Measurements from ENCODE around the gene VKORC1. TPM values are rescaled to one million over a fixed set of nuclear protein-coding genes. Genes with fewer than 3 reads are reported as not detected.
A peak's percentile ranks its signal among the peaks of the same experiment; 100 is the strongest.

VKORC1 gene
- total RNA-seq, 1 donor from 2014 or later, result 101 TPM

DNA sequence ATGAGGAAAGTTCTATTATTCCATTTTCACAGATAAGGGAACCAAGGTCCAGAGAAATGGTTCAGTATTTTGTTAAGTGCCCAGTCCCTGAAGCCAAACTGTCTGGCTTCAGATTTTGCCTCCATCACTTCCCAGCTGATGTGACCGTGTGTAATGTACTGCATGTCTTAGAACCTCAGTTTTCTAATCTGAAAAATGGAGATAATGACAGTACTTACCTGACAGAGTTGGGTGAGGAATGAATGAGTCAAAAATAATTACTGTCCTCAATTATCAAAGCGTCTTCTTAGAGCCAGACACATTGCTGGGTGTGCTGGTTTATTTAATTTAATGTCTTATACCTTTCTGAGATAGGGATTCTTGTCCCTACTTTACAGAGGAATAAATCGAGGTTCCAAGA is 27.3 kb downstream of the VKORC1 start:
- DNase-seq (ENCODE audit: low spot score) (no peak), ATAC-seq (no peak)

DNA sequence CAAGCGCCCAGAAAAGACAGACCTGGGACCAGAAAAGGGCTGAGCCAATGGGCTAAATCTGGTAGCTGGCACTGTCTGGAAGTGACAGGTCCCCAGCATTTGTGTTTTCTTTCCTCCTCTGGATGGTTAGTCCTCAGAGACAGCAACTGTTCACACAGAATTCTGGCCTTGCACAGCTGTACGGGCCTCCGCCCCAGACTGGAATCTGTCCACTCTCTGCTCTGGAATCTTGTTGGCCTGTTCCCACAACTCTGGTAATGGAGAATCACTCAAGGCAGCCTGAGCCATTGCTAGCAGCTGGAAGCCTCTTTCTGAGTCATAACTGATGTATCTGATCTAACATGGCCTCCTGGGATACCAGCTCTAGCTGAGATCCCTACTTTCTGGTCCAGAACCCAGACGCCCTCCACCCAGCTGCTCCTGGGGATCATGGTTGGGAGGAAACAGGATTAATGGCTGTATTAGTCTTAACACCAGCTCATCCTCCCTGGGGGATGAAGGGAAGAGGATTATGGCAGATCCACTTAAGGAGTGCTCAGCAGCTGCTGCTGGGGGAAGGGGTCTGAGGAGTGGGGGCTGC is 29.6 kb downstream of the VKORC1 start:
- DNase-seq (ENCODE audit: low spot score) (no peak), ATAC-seq (no peak)

DNA sequence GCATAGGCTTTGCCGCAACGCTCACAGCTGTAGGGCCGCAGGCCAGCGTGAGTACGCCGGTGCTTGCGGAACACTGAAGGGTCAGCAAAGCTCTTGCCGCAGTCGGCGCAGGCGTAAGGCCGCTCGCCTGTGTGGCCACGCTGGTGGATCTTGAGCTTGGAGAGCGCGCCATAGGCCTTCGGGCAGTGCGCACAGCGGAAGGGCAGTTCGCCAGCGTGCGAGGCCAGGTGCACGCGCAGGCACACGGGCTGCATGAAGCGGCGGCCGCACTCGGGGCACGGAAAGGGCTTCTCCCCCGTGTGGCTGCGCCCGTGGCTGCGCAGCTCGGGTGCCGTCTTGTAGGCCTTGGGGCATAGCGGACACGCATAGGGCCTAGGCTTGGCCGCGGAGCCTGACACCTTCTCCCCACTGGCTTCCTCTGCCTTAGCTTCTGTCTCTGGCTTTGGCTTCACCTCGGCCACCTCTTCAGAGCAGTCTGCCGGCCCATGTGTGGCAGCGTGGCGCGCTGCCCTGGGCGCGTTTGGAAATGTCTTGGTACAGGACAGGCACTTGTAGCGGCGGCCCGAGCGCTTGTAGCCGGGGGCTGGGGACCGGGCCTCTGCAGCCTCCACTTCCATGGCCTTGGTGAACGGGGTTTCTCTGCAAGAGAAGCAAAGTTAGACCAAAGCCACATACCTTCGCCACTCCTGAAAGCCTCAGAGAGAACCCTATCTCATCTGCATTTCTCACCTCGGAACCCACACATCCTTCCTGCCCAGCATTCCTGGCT is 30.6 kb downstream of the VKORC1 start:
- ATAC-seq (peak; percentile 20), DNase-seq (ENCODE audit: low spot score) (no peak)

DNA sequence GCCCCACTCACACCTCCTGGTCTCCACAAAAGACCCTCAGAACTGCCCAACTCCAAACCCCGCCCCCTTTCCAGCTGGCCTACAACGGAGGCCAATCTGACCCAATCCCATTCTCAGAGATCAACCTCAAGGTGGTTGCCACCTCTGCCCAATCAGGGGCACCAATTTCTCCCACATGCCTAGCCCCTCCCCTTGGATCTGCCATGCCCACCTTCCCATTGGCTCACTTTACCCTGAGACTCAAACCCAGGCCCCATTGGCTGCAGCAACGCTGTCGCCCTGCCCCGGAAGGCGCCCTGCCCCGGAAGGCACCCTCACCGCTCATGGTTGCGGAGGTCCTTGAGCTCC is 31.1 kb downstream of the VKORC1 start:
- no peak for ATAC-seq
- no peak for DNase-seq (ENCODE audit: low spot score)

DNA sequence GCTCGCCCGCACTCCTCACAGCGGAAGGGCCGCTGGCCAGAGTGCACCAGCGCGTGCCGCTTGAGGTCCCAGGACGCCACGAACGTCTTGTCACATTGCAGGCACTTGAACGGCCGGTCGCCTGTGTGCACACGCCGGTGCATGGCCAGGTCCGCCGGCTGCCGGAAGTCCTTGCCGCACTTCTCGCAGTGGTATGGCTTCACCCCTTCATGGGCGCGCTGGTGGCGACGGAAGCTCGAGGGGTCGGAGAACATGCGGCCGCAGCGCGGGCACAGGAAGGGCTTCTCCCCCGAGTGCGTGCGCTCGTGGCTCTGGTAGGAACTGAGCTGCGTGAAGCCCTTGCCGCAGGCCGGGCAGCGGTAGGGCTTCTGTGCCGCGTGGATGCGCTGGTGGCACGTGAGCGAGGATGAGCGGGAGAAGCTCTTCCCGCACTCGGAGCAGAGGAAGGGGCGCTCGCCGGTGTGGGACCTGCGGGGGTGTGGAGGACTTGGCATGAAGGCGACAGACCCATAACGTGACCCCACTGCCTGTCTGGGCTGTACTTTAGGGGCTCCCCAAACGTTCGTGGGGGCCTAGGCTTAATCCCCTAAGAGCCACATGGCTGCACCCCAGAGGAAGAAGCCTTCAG is 32.7 kb downstream of the VKORC1 start:
- DNase-seq (ENCODE audit: low spot score), result no peak
- no peak for ATAC-seq

DNA sequence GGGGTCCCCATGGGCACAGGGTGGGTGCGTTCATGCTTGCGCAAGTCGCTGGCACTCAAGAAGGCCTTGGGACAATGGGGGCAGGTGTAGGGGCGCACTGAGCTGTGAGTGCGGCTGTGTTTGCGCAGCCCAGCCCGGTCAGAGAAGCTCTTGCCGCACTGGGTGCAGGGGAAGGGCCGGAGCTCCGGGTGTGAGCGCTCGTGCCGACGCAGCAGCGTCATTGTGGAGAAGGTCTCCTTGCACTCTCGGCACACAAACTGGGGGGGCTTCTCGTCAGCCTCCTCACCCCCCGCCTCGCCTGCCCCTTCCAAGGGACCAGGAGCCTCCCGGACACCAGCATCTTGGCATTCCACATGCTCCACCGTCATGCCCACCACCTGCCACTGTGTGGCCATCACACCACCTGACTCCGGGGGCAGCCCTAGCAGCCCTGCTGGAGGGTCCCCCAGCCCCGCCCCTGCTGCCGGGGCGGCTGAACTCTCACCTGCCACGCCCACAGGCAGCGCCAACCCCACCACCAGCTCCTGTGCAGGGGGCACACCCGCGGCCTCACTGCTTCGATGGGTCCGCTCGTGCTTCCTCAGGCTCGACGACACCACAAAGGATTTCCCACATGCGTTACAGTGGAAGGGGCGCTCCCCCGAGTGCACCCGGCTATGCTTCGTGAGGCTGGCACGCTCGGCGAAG is 33.3 kb downstream of the VKORC1 start:
- no peak for DNase-seq (ENCODE audit: low spot score)
- ATAC-seq, result no peak

DNA sequence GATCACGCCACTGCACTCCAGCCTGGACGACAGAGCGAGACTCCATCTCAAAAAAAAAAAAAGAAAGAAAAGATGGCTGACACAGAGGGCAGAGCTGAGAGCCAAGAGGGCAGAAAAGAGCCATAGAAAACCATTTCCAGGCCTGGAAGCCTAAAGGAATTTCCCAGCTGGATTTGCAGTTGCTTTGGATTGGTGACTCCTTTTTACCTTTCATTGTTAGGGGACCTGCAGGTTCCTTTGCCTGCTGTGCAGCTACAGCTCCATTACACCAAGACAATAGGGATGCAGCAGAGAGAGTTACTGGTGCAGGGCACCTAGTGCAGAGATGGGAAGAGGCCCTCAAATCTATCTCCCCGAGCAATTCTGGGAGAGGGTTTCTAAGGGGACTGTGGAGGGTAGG is 39.0 kb downstream of the VKORC1 start:
- ATAC-seq (no peak), DNase-seq (ENCODE audit: low spot score) (no peak)

DNA sequence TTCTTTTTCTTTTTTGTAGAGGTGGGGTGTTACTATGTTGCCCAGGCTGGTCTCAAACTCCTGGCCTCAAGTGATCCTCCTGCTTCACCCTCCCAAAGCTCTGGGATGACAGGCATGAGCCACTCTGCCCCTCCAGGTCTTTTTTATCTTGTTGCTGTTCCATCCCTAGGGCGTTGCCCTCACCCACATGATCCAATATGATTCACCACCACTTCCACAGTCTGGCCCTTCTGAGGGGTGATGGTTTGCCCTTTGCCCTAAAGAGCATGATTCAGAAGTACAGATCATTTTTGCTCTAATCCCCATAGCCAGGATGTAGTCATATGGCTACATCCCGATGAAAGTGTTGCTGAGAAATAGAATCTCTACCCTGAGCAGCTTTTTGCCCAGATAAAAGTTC is 42.5 kb downstream of the VKORC1 start:
- ATAC-seq (peak; percentile 39), DNase-seq (ENCODE audit: low spot score) (no peak)

DNA sequence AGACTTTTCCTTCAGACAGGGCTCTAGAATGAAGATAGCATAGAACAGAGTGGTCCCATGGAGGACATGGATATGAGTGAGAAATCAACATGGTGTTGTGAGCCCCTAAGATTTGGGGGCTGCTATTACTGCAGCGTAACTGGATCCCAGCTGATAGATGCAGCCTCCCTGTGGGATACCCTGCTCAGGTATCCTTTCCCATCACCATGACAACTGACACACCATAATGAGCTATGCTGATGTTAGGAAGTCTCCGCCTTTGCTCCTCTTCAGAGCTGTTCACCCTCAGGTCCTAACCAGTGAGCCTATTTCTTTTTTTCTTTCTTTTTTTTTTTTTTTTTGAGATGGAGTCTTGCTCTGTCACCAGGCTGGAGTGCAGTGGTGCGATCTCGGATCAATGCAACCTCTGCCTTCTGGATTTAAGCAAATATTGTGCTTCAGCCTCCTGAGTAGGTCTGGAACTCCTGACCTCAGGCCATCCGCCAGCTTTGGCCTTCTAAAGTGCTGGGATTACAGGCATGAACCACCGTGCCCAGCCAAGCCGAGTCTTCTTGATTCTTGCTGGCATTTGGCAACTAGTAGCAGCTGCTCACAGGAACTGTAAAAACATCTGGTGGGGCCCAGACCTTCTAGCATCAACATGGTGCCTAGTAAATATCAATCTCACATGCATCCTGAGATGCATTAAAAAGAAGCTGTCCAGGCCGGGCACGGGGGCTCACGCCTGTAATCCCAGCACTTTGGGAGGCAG is 44.1 kb downstream of the VKORC1 start:
- ATAC-seq, result no peak
- DNase-seq (ENCODE audit: low spot score), result no peak

DNA sequence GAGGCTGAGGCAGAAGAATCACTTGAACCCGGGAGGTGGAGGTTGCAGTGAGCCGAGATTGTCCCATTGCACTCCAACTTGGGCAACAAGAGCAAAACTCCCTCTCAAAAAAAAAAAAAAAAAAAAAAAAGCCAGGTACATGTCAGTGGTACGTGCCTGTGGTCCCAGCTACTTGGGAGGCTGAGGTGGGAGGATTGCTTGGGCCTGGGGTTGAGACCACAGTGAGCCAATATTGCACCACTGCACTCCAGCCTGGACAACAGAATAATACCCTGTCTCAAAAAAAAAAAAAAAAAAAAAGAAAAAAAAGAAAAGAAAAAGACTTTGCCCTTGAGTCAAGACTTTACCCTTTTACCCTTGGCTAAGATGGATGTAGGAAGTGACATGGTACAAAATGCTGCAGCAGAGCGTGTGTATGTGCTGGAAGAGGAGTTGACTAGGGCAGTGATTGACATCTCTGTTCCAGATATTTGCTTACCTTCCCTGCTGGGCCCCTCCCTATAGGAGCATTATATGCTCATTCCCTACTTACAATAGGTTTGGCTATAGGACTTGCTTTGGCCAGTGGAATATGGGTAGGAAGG is 50.6 kb downstream of the VKORC1 start:
- ATAC-seq, result peak; percentile 44
- DNase-seq (ENCODE audit: low spot score), result no peak

DNA sequence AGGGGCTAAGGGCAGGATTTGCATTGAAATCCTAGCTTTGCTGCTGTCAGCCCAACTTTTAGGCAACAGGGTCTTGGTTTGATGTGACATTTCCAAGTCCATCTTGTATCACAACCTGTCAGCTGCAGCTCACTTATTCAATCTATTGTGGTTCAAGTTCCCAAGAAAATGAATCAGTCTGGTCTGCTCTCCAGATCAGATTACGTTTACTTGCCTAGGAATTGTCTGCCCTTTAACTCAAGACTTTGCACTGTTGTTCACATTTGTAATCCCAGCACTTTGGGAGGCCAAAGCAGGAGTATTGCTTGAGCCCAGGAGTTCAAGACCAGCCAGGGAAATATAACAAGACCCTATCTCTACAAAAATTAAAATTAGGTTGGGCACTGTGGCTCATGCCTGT is 51.2 kb downstream of the VKORC1 start:
- DNase-seq (ENCODE audit: low spot score), result no peak
- ATAC-seq, result no peak

DNA sequence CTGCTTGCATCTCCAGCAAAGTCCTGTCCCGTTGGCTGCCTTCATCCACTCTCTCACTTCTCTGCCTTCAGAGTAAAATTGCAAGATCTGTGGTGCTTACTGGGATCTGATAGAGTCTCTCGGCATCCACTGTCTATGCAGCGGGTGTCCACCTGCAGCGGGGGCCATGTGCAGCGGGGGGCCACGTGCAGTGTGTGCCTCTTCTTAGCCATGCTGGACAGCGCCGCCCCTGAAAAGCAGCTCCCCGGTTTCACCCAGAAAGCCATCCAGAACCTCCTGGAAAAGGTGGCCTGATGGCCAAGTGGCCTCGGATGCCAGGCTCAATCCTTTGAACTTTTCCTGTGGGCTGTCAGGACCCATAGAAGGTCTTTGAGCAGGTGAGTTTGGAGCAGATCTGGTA is 51.7 kb downstream of the VKORC1 start:
- DNase-seq (ENCODE audit: low spot score) (no peak), ATAC-seq (no peak)

Other genes starting within 250 kb of the VKORC1 start
- 6.2 TPM for gene BCL7C, start 200.7 kb downstream of the VKORC1 start, total RNA-seq
- gene CTF1, start 198.2 kb downstream of the VKORC1 start, total RNA-seq, result 0.58 TPM
- 3.6 TPM for gene FBXL19, start 171.2 kb downstream of the VKORC1 start, total RNA-seq
- 51.3 TPM for gene ORAI3, start 145.7 kb downstream of the VKORC1 start, total RNA-seq
- gene SETD1A, start 137.0 kb downstream of the VKORC1 start, total RNA-seq, result 8.2 TPM
- gene HSD3B7, start 109.6 kb downstream of the VKORC1 start, total RNA-seq, result 71.5 TPM
- 4.2 TPM for gene STX1B, start 84.2 kb downstream of the VKORC1 start, total RNA-seq
- gene STX4, start 61.2 kb downstream of the VKORC1 start, total RNA-seq, result 24.6 TPM
- 3.6 TPM for gene ZNF668, start 20.6 kb downstream of the VKORC1 start, total RNA-seq
- 6.7 TPM for gene ZNF646, start 20.4 kb downstream of the VKORC1 start, total RNA-seq
- 4.4 TPM for gene PRSS53, start 5.9 kb downstream of the VKORC1 start, total RNA-seq
- gene BCKDK, start 13.6 kb upstream of the VKORC1 start, total RNA-seq, result 42.7 TPM
- 27.0 TPM for gene KAT8, start 22.9 kb upstream of the VKORC1 start, total RNA-seq
- 14.5 TPM for gene PRSS8, start 40.9 kb upstream of the VKORC1 start, total RNA-seq
- gene PRSS36, start 55.3 kb upstream of the VKORC1 start, total RNA-seq, result 1.5 TPM
- 43.5 TPM for gene FUS, start 85.3 kb upstream of the VKORC1 start, total RNA-seq
- gene PYCARD, start 108.0 kb upstream of the VKORC1 start, total RNA-seq, result 5.9 TPM
- not detected for gene TRIM72, start 119.3 kb upstream of the VKORC1 start, total RNA-seq
- not detected for gene PYDC1, start 122.3 kb upstream of the VKORC1 start, total RNA-seq
- gene ITGAM, start 165.2 kb upstream of the VKORC1 start, total RNA-seq, result 4.3 TPM

Measured in left lobe of liver (tissue), 2 donors.